ENCODE results near the gene ATP2B2. TPM values are rescaled to one million over a fixed set of nuclear protein-coding genes. Genes with fewer than 3 reads are reported as not detected.

The ATP2B2 gene
- total and polyA plus RNA-seq, 10 of the 15 experiments (the other 5 are each of a cell fraction or from before 2014, with no cell fraction given), result 0.04 TPM; not detected in 9

GRCh38 chr3:10487988-10488633 is 17.3 kb downstream of the ATP2B2 start:
- H2AFZ ChIP-seq (ENCODE audit: control insufficient read depth, low read depth, low read length), result no peak overlapping the region
- H3K4me3 ChIP-seq, result no peak overlapping the region
- H4K20me1 ChIP-seq (ENCODE audit: control insufficient read depth, insufficient read depth), result no peaks in the 10 kb centered on the region
- no peak overlapping the region for H3K9ac ChIP-seq (ENCODE audit: control insufficient read depth, insufficient read depth, low read length)
- no peak for DNase-seq (ENCODE audit: low read depth, low spot score)
- ChIA-PET CTCF (interaction anchor here (0.6 kb wide), 1 partner anchor 252 kb away, joined by 3 read pairs; no protein-coding TSS in a partner anchor), POLR2A (no interaction called here), SMC1A (ENCODE audit: uncharacterized antibody, unreplicated experiment) (no interaction called here), RAD21 (ENCODE audit: unreplicated experiment) (no interaction called here)
- intact Hi-C loops (cut with micrococcal nuclease; ENCODE audit: unreplicated experiment), result no loop called here
- 69% methylated on average over 2 of the region's 4 CpGs for WGBS (ENCODE audit: insufficient coverage, insufficient replicate concordance, low lambda C conversion rate, missing lambda C conversion rate)
- in situ Hi-C loops (cut with MboI), result no loop called here
- no peak for TF ChIP-seq PBX3 (IDR thresholded peaks at IDR 0.05; ENCODE audit: insufficient replicate concordance, low read depth, low read length)
- no peak for TF ChIP-seq LARP7 (IDR thresholded peaks at IDR 0.05)
- TF ChIP-seq ZBTB4 (CRISPR knock-in tag; IDR thresholded peaks at IDR 0.05), result no peak
- no peak for TF ChIP-seq GATAD2B (conservative IDR thresholded peaks at IDR 0.05; ENCODE audit: low read depth)
- no peak for TF ChIP-seq BHLHE40 (IDR thresholded peaks at IDR 0.05; ENCODE audit: borderline replicate concordance in 1 of 2, low read depth in 2 of 2, low read length in 1 of 2)
- no peak for TF ChIP-seq SIX5 (IDR thresholded peaks at IDR 0.05; ENCODE audit: low read depth, low read length, severe bottlenecking)
- TF ChIP-seq TCF7 (IDR thresholded peaks at IDR 0.05; ENCODE audit: borderline replicate concordance), result no peak
- no peak for TF ChIP-seq DPF2 (IDR thresholded peaks at IDR 0.05)
- no peak for TF ChIP-seq NRF1 (conservative IDR thresholded peaks at IDR 0.05; ENCODE audit: low read depth, low read length)
- TF ChIP-seq CHD2 (IDR thresholded peaks at IDR 0.05; ENCODE audit: borderline replicate concordance, low read depth, low read length), result no peak
- H3K4me2 ChIP-seq (ENCODE audit: control insufficient read depth, insufficient read depth), result no peak overlapping the region
- no TSS peak for BruUV-seq (replicated peaks)
- H3K36me3 ChIP-seq (ENCODE audit: control insufficient read depth in 2 of 2, insufficient read depth in 2 of 2, low read length in 1 of 2), result no peaks in the 10 kb centered on the region
- H3K27me3 ChIP-seq (replicated peaks in 1 of 2; ENCODE audit: control insufficient read depth in 2 of 2, insufficient read depth in 2 of 2, low read length in 1 of 2), result peaks cover 0 to 2% of the 10 kb centered on the region in 2 experiments; a peak in 1 of 4 replicates
- H3K27ac ChIP-seq (ENCODE audit: control insufficient read depth, insufficient read depth), result no peak overlapping the region
- no peak for FAIRE-seq
- ATAC-seq, result no peak
- H3K4me1 ChIP-seq (ENCODE audit: control insufficient read depth, insufficient read depth, low read length), result no peaks in the 10 kb centered on the region
- H3K9me3 ChIP-seq (replicated peaks; ENCODE audit: control insufficient read depth, insufficient read depth, low read length), result no peaks in the 10 kb centered on the region
- H3K79me2 ChIP-seq (ENCODE audit: control insufficient read depth, insufficient read depth, low read length), result no peaks in the 10 kb centered on the region
